ENCODE results near the gene NCAM2. TPM values are rescaled to one million over a fixed set of nuclear protein-coding genes. Genes with fewer than 3 reads are reported as not detected.

NCAM2 gene
- total RNA-seq, 1 experiment from 2014 or later, result not detected

DNA sequence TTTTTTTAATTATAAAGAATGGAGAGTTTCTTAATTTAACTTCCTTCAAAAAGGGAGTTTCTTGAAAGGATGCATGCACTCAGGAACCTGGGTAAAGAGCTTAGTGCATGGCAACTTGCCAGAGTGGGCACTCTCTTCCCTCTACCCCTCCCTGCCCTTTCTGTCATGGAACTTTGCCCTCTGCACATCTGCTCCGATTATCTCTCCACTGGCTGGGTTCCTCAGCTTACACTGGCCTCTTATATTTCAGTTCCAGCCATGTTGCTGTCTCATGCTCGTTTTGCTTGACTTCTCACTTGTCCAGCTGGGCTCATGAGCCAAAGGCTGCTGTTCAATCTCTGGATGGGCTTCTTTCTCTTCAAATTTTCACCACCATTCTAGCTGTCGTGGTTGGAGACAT, 87.0 kb downstream of the NCAM2 start:
- Histone ChIP-seq H3K79me2 (ENCODE audit: insufficient read depth, low read length) (no peaks in the 10 kb centered on the region), H3K9ac (ENCODE audit: low read length) (no peak overlapping the region), H3K4me2 (ENCODE audit: low read length) (no peak overlapping the region), H3K4me1 (ENCODE audit: control insufficient read depth in 1 of 2, insufficient read depth in 2 of 2, low read length in 2 of 2) (no peaks in the 10 kb centered on the region), H4K20me1 (ENCODE audit: insufficient read depth) (no peaks in the 10 kb centered on the region), H3K36me3 (ENCODE audit: control insufficient read depth in 1 of 2, insufficient read depth in 2 of 2, low read length in 2 of 2) (no peaks in the 10 kb centered on the region), H3K9me2 (ENCODE audit: insufficient read depth) (no peaks in the 10 kb centered on the region), H3K27me3 (ENCODE audit: insufficient read depth, low read length) (no peaks in the 10 kb centered on the region), H2AFZ (ENCODE audit: low read depth, low read length, poor library complexity, severe bottlenecking) (no peak overlapping the region), H3K4me3 (replicated peaks in 1 of 2; ENCODE audit: low read depth in 1 of 2, low read length in 2 of 2) (no peak overlapping the region), H3K27ac (ENCODE audit: low read depth, low read length) (no peak overlapping the region), H3K9me3 (ENCODE audit: control insufficient read depth in 1 of 2, insufficient read depth in 1 of 2, low read depth in 1 of 2, low read length in 2 of 2) (peaks cover 21 to 42% of the 10 kb centered on the region in 2 experiments; a peak in 2 of 4 replicates)
- BruUV-seq (replicated peaks), result no TSS peak
- RAD21 ChIA-PET (ENCODE audit: low non-redundant PET in 1 of 2, low total read pairs in 2 of 2, uncharacterized antibody in 2 of 2, unreplicated experiment in 2 of 2), result no interaction called here
- no peak for TF ChIP-seq ZFX (IDR thresholded peaks at IDR 0.05)
- intact Hi-C loops (cut with micrococcal nuclease), result no loop called here
- POLR2A ChIA-PET, result no interaction called here
- no peak for ATAC-seq
- no peak for DNase-seq (ENCODE audit: low read depth, low spot score)
- CTCF ChIA-PET, result no interaction called here

DNA sequence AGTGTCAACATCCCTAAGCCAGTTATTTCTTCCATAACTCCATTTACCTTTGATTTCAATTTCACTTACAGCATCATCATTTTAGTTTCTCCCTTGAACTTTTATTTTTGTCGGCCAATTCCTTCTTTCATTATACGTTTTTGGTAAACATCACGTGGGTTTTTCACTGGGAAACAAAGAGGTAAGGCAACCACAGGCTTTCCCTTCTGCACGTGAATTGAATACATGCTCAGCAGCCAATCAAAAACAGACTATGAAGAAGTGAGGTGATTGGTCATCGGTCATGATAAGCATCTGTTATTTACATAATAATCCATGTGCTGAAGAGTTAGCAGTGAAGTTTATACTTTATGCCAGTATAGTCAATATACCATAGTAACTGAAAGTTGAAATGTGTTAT, 98.7 kb downstream of the NCAM2 start:
- H3K9me3 ChIP-seq (ENCODE audit: control insufficient read depth in 1 of 2, insufficient read depth in 1 of 2, low read depth in 1 of 2, low read length in 2 of 2), result peaks cover 10 to 19% of the 10 kb centered on the region in 2 experiments; a peak in 3 of 4 replicates
- intact Hi-C loops (cut with micrococcal nuclease), result no loop called here
- no peaks in the 10 kb centered on the region for H3K4me1 ChIP-seq (ENCODE audit: control insufficient read depth in 1 of 2, insufficient read depth in 2 of 2, low read length in 2 of 2)
- H3K4me3 ChIP-seq (replicated peaks in 1 of 2; ENCODE audit: low read depth in 1 of 2, low read length in 2 of 2), result no peak overlapping the region
- ATAC-seq (no peak), DNase-seq (ENCODE audit: low read depth, low spot score) (no peak)
- no peaks in the 10 kb centered on the region for H3K79me2 ChIP-seq (ENCODE audit: insufficient read depth, low read length)
- ChIA-PET CTCF (no interaction called here), POLR2A (no interaction called here), RAD21 (ENCODE audit: low non-redundant PET in 1 of 2, low total read pairs in 2 of 2, uncharacterized antibody in 2 of 2, unreplicated experiment in 2 of 2) (no interaction called here)
- H3K27me3 ChIP-seq (ENCODE audit: insufficient read depth, low read length), result no peaks in the 10 kb centered on the region
- H3K27ac ChIP-seq (ENCODE audit: low read depth, low read length), result no peak overlapping the region
- no peak overlapping the region for H2AFZ ChIP-seq (ENCODE audit: low read depth, low read length, poor library complexity, severe bottlenecking)
- H3K9ac ChIP-seq (ENCODE audit: low read length), result no peak overlapping the region
- no peaks in the 10 kb centered on the region for H3K9me2 ChIP-seq (ENCODE audit: insufficient read depth)
- H3K4me2 ChIP-seq (ENCODE audit: low read length), result no peak overlapping the region
- no TSS peak for BruUV-seq (replicated peaks)
- H3K36me3 ChIP-seq (ENCODE audit: control insufficient read depth in 1 of 2, insufficient read depth in 2 of 2, low read length in 2 of 2), result no peaks in the 10 kb centered on the region
- no peaks in the 10 kb centered on the region for H4K20me1 ChIP-seq (ENCODE audit: insufficient read depth)
- no peak for TF ChIP-seq REST (IDR thresholded peaks at IDR 0.05; ENCODE audit: low read depth)
- TF ChIP-seq YY1 (IDR thresholded peaks at IDR 0.05; ENCODE audit: extremely low read depth, insufficient replicate concordance, low read depth, low read length), result no peak
- no peak for TF ChIP-seq CTCF (IDR thresholded peaks at IDR 0.05 in 2 of 3, conservative IDR thresholded peaks at IDR 0.05 in 1 of 3; ENCODE audit: borderline replicate concordance in 1 of 3, insufficient read depth in 1 of 3, low read depth in 2 of 3, low read length in 2 of 3)
- TF ChIP-seq JUND (IDR thresholded peaks at IDR 0.05), result no peak
- TF ChIP-seq, protein P1, sequence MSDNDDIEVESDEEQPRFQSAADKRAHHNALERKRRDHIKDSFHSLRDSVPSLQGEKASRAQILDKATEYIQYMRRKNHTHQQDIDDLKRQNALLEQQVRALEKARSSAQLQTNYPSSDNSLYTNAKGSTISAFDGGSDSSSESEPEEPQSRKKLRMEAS (IDR thresholded peaks at IDR 0.05), result no peak
- TF ChIP-seq SIN3A (IDR thresholded peaks at IDR 0.05; ENCODE audit: low read depth), result no peak
- TF ChIP-seq TCF7L2 (IDR thresholded peaks at IDR 0.05; ENCODE audit: borderline replicate concordance, extremely low read depth, insufficient read depth, insufficient read length), result no peak
- no peak for TF ChIP-seq RAD21 (IDR thresholded peaks at IDR 0.05; ENCODE audit: low read depth)
- TF ChIP-seq EGR1 (IDR thresholded peaks at IDR 0.05; ENCODE audit: low read depth), result no peak
- TF ChIP-seq SRF (IDR thresholded peaks at IDR 0.05; ENCODE audit: low read depth), result no peak
- TF ChIP-seq ZNF274 (IDR thresholded peaks at IDR 0.05; ENCODE audit: low read depth, low read length), result no peak
- no peak for TF ChIP-seq POLR2AphosphoS5 (IDR thresholded peaks at IDR 0.05; ENCODE audit: low read depth, low read length)

Measured in HCT116 (cell line).